Measurements from ENCODE around the gene TEN1.
"Not testable (repeated sequence)": the region's sequence is repeated elsewhere in the genome, so short reads cannot be mapped to it uniquely, and the experiment has no call there.

GRCh38 chr17:75969044-75969443 is 10.0 kb upstream of the TEN1 start:
- TF ChIP-seq RFX5, POLR2A (IDR thresholded peaks at IDR 0.05; ENCODE audit: low read depth, low read length): not testable (repeated sequence)
